NCI-H187 (cell line): ENCODE results near the gene SPRYD7.
"Not testable (repeated sequence)": the region's sequence is repeated elsewhere in the genome, so short reads cannot be mapped to it uniquely, and the experiment has no call there.

Experiments used
- DNase-seq, 2 experiments: peaks; one replicate each; lab custom pipeline; 2025; lab: John Stamatoyannopoulos, UW

The SPRYD7 gene, protein sequence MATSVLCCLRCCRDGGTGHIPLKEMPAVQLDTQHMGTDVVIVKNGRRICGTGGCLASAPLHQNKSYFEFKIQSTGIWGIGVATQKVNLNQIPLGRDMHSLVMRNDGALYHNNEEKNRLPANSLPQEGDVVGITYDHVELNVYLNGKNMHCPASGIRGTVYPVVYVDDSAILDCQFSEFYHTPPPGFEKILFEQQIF

DNA sequence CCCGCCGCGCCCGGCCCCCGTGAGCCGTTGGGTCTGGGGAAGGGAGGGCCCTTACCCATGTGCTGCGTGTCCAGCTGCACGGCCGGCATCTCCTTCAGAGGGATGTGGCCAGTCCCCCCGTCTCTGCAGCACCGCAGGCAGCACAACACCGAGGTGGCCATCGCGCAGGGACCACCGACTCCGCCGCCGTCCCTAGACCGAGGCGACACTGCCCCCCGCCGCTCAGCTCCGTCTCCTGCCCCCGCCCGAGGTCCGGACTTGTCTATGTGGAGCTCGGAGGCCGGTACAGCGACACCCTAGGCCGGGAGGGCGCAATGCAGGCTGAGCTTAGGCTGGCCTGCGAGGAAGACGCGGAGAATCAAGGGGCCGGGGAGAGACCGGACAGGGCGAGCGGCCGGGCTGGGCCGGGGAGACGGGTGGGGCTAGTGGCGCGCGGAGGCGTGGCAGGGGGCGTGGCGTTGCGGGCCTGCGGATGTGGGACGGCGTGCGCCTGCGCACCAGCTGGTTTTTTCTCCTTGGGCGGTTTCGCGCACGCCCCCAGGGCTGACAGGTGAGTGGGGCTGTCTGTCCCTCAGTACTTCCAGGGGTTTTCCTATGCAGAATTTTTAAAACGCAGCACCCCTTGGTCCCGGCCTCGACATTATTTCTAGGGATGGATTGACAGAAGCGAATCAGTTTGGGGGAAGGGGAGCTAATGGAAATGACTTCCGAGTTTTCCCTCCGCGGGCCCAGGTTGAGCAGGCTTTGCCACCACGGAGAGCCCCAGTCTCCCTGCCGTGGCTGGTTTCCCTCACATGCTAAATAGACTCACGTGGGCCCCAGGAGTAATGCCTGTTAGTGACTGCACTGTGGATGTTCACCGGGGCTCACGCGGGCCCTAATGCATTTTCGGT, at the start of gene SPRYD7:
Gene SPRYD7, minus strand, starts transcription at position 266 of the 893 bp plus-strand sequence. Its CDS starts 105 bp downstream, at position 161.
- DNase-seq = peak; percentile 94 to 95

DNA sequence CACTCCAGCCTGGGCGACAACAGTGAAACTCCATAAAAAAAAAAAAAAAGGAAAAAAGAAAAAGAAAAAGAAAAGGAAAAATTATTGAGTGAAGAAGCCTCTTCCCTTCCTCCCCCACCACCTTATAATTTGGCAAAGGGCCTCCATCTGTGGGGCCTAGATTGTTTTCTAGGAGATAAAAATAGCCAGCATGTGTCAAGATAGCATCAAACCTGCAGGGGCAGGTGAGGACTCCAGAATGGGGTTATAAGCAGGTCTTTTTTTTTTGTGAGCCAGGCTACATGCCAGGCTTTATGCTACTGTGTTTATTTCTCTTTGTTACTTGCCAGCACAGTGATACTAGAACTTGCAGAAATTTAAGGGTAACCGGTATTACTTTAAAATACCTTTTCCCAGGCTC, 49.0 kb upstream of the SPRYD7 start:
- no peak for DNase-seq

DNA sequence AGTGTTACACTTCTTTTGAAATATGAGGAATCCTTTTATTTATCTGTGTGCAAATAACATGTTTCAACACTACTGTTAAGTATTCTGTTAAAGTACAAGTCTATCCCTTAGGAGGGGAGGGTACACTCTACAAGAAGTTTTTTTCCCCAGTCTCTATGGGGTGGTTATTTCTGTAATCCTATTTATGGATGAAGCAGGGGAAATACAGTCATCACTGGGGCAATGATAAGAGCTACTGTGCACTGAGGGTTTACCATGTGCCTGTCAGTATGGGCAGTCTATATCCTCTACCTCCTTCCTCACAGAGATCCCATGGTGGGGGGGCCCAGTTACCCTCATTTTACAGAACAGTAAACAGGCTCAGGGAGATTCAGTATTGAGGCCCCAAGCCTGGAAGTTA, 44.1 kb upstream of the SPRYD7 start:
- DNase-seq = no peak

DNA sequence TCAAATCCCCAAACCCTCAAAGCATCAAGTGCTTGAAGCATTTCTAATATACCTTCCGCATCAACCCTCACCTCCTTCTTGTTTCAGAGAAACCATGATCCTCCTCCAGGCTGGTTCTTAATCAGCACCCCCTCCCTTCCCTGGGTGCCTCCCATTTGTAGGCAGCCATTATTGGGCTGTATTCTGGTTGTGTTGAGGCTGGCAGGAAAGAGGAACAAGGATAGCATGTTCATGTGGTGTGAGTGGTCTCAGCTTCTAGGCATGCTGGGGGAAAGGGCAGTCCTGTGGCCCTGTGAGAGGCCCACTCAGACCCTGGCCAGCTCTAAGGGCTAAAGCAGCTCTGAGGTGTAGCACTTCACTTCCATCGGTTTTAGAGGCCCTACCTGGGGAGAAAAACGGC, 41.9 kb upstream of the SPRYD7 start:
- DNase-seq = no peak

DNA sequence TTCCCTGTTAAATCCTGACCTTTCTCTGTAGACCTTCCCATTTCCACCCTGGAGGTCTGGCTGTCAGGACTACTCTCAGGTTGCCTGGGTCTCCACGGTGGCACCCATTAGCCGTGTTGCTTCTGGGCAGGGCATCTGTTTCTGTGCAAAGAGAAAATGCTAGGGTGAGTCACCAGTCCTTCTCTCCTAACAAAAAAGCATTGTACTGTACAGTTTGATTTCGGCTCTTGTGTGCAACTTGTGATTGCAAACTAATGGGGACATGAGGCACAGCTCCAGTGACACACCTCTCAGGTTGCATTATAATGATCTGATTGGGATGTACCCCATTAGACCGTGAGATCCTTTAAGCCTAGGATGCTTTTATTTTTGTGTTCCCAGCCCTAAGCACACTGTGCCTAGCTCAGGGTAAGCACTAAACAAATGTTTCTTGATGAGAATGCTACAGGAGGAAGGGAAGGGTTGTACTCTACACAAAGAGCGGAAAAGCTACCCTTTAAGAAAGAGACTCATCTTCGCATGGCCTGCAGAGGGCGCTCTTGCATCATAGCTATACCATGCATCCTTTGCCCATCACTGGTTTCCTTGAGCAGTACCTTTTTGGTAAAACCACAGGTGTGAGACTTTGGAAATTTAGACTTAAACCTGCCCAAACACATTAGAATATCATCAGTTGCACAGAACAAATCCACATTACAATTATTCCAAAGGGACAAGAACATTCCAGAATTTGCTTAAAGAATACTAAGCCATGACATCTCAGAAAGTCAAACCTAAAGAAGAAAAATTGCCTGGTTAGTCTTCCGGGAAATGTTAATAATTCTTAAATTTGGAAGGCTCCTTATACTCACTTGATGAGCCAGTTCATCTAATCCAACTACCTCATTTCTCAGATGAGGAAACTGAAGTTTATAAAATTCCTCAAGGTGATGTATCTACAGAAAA, 40.4 kb upstream of the SPRYD7 start:
- DNase-seq = peak; percentile 49 to 64

DNA sequence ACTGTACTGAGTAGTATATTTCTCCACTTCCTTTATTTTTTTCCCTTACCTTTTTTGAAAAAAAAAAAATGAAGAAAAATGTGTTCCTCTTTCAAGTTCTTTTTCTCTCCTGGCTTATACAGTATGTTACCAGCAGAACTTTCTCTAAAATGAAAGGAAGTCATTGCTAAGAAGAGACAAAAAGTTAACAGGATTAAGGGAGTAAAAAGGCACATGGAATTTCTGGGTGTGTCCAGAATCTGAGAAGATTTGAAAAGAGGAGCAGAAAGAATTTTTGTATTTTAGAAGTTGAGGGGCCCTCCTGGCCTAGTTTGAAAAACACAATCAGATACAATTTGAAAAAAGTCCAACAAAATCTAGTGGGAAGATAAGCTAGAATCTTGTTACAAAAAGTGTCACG, 39.7 kb upstream of the SPRYD7 start:
- no peak for DNase-seq

DNA sequence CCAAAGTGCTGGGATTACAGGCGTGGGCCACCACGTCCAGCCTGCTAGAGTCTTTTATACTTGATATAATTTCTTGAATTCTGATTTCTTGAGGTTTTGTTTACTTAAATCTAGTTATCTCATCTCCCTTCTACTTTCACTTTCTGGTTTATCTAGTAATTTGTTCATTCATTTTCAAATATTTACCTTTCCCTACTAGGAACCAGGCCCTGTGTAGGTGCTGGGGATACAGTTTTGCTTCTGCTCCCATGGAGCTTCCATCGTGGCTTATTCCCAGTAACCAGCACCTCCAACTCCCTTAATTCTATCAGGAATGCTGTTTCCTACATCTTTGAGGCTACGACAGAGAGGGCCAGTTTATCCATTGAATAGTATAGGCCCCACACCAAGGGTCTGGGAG, 36.6 kb upstream of the SPRYD7 start:
- DNase-seq = no peak

DNA sequence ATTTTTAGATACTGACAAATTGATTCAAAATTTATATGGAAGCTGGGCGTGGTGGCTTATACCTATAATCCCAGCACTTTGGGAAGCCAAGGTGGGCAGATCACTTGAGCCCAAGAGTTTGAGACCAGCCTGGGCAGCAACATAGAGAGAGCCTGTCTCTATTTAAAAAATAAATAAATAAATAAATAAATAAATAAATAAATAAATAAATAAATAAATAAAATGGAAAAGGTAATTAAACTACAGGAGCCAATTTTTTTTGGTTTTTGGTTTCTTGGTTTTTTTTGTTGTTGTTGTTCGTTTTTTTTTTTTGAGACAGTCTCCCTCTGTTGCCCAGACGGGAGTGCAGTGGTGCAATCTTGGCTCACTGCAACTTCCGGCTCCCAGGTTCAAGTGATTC, 31.3 kb upstream of the SPRYD7 start:
- DNase-seq = no peak

DNA sequence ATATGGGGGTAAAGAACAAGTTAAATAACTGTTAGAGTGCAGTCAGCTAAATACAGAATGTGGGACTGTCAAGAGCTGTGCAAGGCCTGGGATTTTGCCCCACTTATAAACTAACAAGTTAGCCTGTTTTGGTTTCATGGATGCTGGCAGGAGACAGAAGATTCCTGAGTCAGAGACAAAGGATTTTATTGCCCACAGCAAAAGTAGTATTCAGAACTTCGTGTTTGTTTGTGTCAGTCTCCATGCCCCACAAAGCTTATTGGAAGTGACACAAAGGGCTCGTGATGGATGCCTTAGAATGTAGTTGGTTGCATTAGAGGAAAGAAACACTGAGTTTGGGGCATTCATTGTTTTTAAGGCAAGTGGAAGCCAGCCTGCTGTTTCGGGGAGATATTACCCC, 22.2 kb upstream of the SPRYD7 start:
- DNase-seq = no peak

DNA sequence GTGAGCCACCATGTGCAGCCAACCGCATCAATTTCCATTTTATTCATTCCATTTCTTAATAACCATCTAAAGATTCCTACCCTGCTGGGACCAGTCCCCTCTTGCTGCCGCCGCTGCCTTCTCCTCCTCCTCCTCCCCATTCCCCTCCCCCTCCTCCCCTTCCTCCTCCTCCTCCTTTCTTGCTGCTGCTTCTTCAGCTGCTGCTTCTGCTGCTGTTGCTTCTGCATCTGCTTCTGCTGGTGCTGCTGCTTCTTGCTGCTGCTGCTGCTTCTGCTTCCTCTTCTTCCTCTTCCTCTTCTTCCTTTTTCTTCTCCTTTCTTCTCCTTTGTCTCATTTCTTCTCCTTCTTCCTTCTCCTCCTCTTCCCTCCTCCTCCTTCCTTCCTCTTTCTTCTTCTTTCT, 20.0 kb upstream of the SPRYD7 start:
- DNase-seq = no peak

DNA sequence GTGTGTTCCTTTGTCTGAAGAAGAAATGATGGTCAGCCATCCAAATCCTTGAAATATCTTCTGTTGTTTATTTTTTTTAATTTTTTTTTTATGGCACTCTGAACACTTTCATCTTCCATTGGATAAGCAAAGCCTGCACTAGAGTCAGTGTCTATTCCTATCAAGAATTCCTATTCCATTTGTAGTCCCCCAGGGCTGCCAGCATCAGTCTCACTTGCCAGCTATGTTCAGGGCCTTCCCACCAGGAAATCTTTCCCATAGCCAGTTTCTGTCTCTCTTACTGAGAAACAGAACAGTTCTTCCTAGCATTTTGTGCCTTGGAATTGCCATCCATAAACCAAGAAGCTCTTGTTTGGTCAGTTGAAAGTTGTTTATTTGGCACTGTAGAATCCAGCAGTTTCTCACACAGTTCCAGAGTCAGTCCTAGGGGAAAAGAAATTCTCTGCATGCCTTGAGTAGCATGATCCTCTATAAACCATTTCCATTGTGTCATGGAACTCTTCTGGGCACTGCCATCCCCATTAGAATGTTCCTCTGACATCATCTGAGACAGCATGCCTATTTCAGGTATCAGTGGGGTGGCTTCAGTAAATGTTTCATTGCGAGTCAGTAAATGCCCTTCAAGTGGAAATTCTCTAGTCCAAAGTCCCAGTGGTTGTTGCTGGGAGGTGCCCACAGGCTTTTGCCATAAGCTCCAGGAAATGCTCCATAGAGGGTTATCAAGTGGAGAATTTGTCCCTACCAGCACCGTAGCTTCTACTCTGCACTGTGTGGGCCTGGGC, 18.7 kb upstream of the SPRYD7 start:
- no peak for DNase-seq

DNA sequence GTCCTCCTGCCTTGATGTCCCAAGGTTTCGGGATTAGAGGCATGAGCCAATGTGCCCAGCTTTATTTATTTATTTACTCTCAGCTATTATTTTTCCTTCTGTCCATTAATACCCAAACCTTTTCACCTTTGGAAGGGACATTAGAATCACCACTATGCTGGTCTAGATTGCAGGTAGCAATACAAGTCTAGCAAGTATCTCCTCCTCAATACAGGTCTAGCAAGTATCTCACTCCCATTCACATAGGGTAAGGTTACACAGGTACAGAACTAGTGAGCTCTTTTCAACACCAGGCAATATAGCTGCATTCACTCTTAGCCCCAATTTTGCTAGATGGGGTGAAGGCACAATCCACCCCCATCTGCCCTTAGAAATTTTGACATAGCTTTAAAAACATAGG, 17.4 kb upstream of the SPRYD7 start:
- no peak for DNase-seq

DNA sequence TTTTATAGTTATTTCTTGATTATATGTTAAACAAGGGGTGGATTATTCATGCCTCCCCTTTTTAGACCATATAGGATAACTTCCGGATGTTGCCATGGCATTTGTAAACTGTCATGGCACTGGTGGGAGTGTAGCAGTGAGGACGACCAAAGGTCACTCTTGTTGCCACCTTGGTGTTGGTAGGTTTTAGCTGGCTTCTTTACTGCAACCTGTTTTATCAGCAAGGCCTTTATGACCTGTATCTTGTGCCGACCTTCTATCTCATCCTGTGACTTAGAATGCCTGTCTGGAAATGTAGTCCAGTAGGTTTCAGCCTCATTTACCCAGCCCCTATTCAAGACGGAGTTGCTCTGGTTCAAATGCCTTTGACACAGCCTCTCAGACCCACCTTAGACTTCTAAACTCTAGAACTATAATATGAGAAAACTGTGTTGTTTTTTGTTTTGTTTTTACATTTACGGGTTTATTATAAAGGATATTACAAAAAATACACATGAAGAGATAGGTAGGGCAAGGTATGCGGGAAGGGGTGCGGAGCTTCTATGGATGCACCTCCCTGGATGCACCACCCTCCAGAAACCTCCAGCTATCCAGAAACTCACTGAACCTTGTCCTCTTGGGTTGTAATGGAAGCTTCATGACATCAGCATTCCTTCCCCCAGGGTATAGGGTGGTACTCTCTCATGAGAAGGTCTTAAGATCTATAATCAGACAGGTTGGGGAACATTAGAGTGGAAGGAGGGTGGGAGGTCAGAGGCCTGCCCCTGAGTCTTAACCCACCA, 15.8 kb upstream of the SPRYD7 start:
- no peak for DNase-seq

DNA sequence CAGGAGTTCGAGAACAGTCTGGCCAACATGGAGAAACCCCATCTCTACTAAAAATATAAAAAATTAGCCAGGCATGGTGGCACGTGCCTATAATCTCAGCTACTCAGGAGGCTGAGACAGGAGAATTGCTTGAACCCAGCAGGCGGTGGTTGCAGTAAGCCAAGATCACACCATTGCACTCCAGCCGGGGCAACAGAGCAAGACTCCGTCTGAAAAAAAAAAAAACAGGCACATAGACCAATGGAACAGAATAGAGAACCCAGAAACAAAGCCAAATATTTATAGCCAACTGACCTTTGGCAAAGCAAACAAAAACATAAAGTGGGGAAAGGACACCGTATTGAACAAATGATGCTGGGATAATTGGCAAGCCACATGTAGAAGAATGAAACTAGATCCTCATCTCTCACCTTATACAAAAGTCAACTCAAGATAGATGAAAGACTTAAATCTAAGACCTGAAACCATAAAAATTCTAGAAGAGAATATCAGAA, 12.7 kb upstream of the SPRYD7 start:
- not testable (repeated sequence) for DNase-seq

DNA sequence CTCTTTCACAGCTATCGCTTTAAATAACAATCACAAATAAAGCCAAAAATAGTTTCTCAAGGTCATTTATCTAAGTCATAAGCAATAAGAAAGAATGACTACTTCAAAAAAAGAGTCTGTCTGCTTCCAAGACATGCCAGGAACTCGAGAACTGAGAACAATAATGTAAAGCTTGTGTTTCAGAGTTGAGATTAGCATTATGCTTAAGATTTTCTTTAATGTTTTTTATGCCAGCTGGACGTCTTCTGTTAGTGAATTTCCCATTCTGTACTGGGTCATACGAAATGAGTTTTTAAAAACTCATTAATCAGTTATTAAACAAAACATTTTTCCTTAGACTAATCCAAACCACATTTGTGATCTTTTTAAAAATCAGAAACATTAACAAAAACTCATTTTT, 3.2 kb upstream of the SPRYD7 start:
- DNase-seq = no peak

DNA sequence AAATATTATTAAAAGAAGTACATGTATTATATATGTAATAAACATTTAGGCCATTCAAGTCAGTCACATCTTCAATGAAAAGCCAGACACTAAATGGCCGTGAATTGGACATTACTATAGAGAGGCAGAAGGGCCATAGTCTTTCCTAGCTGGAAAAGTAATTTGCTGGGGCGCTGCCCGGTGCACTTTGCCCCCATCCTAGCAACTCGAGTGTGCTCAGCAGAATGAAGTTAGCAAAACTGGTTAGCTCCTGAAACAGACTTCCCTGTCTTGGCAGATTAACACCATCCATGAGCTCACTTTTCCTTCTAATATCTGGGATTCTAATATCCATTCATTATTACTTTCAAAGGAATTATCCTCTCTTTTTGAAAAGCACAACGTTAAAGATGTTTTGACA, 2.8 kb upstream of the SPRYD7 start:
- DNase-seq = no peak

DNA sequence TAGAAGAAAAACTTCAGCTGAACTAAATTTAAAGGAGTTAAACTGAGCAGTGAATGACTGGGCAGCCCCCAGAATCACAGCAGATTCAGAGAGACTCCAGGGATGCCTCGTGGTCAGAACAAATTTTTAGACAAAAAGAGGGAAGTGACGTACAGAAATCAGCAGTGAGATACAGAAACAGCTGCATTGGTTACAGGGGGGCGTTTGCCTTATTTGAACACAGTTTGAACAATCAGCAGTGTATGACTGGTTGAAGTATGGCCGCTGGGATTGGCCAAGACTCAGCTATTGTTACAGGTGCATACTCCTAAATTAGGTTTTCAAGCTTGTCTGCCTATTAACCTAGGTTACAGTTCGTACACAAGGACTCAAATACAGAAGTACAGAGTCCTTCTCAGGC, 2.2 kb upstream of the SPRYD7 start:
- DNase-seq = no peak

DNA sequence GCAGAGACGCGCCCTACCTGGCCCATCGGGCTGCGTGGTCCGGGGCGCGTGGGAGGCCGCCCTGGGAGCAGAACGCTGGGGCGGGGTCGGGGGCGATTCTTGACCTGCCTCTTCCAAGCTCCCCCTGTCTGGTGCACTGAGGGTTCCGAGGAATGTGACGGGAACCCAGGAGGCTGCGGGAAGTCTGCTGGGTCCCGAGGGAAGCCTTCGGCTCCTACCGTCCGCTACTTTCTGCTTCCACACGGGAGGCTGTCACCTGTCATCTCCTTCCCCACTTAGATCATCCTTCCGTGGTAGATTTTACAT, 781 bp upstream of the SPRYD7 start:
- DNase-seq = no peak

DNA sequence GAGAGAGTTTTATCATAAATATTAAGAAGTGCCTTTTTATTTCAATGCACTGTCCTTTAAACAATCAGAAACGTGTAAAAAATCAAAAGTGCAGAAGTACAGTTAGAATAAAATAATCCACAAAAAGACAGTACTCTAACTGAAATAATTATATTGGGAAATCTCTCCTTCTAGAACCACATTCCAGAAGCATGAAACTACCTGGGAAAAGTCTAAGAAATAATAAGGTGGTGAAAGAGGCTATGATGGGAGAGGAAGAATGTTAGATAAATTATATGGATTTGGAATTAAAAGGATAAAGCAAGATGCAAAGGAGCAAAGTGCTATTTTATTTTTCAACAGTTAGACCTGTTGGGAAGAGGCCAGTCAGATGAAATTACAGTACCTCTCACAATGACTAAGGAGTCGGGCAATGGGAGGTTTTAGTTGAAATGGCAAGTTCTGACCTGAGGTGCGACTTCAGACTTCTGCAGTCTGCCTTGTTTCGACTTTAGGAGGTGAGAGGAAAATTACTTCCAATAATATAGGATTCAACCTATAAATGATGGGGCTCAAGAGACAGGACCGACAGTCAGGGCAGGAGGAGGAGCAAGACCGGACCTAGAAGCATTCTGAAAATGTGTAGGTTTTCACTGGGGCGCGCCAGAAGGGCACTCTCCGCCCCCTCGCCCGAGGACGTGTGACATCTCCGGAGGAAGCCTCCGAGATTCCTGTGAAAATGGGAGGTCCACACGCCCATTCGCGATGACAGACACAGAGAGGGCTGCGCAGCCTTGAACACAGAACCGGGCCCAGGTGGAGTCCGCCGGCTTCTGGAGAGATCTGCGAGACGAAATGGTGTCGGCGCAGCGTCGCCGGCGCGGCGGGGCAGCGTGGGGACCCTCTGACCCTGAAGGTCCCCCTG, 717 bp downstream of the SPRYD7 start:
- DNase-seq = no peak

DNA sequence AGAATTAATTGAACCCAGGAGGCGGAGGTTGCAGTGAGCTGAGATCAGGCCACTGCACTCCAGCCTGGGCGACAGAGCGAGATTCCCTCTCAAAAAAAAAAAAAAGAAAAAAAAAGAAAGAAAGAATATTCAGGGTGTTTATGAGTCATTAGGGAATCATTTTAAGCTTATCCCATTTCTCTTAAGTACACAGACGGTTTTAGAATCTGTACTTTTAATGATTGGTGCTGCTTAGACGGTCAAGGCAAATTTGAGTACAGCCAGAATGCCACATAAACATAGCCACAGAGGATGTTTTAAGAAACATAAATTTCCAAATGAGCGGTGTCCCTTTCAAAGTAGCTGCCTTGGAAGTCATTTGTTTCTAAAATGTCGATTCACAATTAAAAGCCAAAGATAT, 2.6 kb downstream of the SPRYD7 start:
- DNase-seq = no peak
